Astrocyte (in vitro differentiated cells and primary cell): ENCODE results near the gene CCDC178.

ENCODE experiments used
- CTCF ChIP-seq: IDR thresholded peaks from 2 replicates; pipeline ENCODE4 v1.5.1; 2011; ENCODE audit warnings: low read depth, mild to moderate bottlenecking, inconsistent platforms, low read length, moderate library complexity; ENCODE audit not compliant: insufficient read depth
- EZH2 ChIP-seq: IDR thresholded peaks from 2 replicates; pipeline ENCODE4 v1.6.1; 2012; ENCODE audit warnings: mild to moderate bottlenecking, low read length, inconsistent platforms; ENCODE audit not compliant: insufficient read depth

- TF ChIP-seq CTCF, result no peak
- TF ChIP-seq EZH2, result no peak
Observed at GRCh38 chr18:33232318-33232626, 208.2 kb downstream of the CCDC178 start.
